Measurements from ENCODE around the gene CERS1. TPM values are rescaled to one million over a fixed set of nuclear protein-coding genes. Genes with fewer than 3 reads are reported as not detected.
A peak's percentile ranks its signal among the peaks of the same experiment; 100 is the strongest.

CERS1 gene
- total RNA-seq, 1 donor from 2014 or later: 1.4 TPM

- intact Hi-C loops (cut with micrococcal nuclease): no loop called here
- peak; percentile 36 for TF ChIP-seq CTCF (IDR thresholded peaks at IDR 0.05; ENCODE audit: borderline replicate concordance)
- H3K9me3 ChIP-seq (replicated peaks): no peaks in the 10 kb centered on the region
- peak within 1 kb of the TSS; percentile 47 for H3K27ac ChIP-seq (replicated peaks)
- peaks cover 6% of the 10 kb centered on the region for H3K36me3 ChIP-seq
- peak; percentile 85 for DNase-seq
- peaks cover 20% of the 10 kb centered on the region for H3K4me1 ChIP-seq
- H3K4me3 ChIP-seq: peak within 1 kb of the TSS; percentile 78
- no peaks in the 10 kb centered on the region for H3K27me3 ChIP-seq (ENCODE audit: low read depth)
Observed at GRCh38 chr19:18940769-18941627, 45.0 kb upstream of the CERS1 start, which contains the start of gene HOMER3. Gene HOMER3, minus strand, starts transcription at chr19:18941217. Its CDS starts 2,235 bp downstream, at chr19:18938982.

- peak; percentile 46 for DNase-seq
- H3K4me1 ChIP-seq: peaks cover 20% of the 10 kb centered on the region
- no peaks in the 10 kb centered on the region for H3K27me3 ChIP-seq (ENCODE audit: low read depth)
- no peaks in the 10 kb centered on the region for H3K9me3 ChIP-seq (replicated peaks)
- H3K36me3 ChIP-seq: peaks cover 9% of the 10 kb centered on the region
- peak overlapping the region; percentile 78 for H3K4me3 ChIP-seq
- intact Hi-C loops (cut with micrococcal nuclease): no loop called here
- H3K27ac ChIP-seq (replicated peaks): peak overlapping the region; percentile 47
- no peak for TF ChIP-seq CTCF (IDR thresholded peaks at IDR 0.05; ENCODE audit: borderline replicate concordance)
Observed at GRCh38 chr19:18939922-18940768, 44.2 kb upstream of the CERS1 start.

GRCh38 chr19:18939163-18939562 is 43.2 kb upstream of the CERS1 start:
- intact Hi-C loops (cut with micrococcal nuclease): no loop called here
- DNase-seq: no peak
- TF ChIP-seq CTCF (IDR thresholded peaks at IDR 0.05; ENCODE audit: borderline replicate concordance): no peak
- no peaks in the 10 kb centered on the region for H3K9me3 ChIP-seq (replicated peaks)
- H3K27ac ChIP-seq (replicated peaks): no peak overlapping the region
- H3K4me3 ChIP-seq: peak overlapping the region; percentile 78
- no peaks in the 10 kb centered on the region for H3K27me3 ChIP-seq (ENCODE audit: low read depth)
- peaks cover 16% of the 10 kb centered on the region for H3K36me3 ChIP-seq
- peaks cover 20% of the 10 kb centered on the region for H3K4me1 ChIP-seq

GRCh38 chr19:18933297-18933696 is 37.3 kb upstream of the CERS1 start:
- peaks cover 5% of the 10 kb centered on the region for H3K4me1 ChIP-seq
- no peak for TF ChIP-seq CTCF (IDR thresholded peaks at IDR 0.05; ENCODE audit: borderline replicate concordance)
- no peak for DNase-seq
- H3K27ac ChIP-seq (replicated peaks): no peak overlapping the region
- H3K36me3 ChIP-seq: peaks cover 44% of the 10 kb centered on the region
- no peaks in the 10 kb centered on the region for H3K9me3 ChIP-seq (replicated peaks)
- intact Hi-C loops (cut with micrococcal nuclease): no loop called here
- H3K4me3 ChIP-seq: no peak overlapping the region
- no peaks in the 10 kb centered on the region for H3K27me3 ChIP-seq (ENCODE audit: low read depth)

- intact Hi-C loops (cut with micrococcal nuclease): no loop called here
- no peaks in the 10 kb centered on the region for H3K27me3 ChIP-seq (ENCODE audit: low read depth)
- H3K36me3 ChIP-seq: peaks cover 54% of the 10 kb centered on the region
- no peak for TF ChIP-seq CTCF (IDR thresholded peaks at IDR 0.05; ENCODE audit: borderline replicate concordance)
- no peaks in the 10 kb centered on the region for H3K9me3 ChIP-seq (replicated peaks)
- peak overlapping the region; percentile 20 for H3K4me3 ChIP-seq
- peaks cover 5% of the 10 kb centered on the region for H3K4me1 ChIP-seq
- H3K27ac ChIP-seq (replicated peaks): no peak overlapping the region
- DNase-seq: peak; percentile 78
Observed at GRCh38 chr19:18932216-18932841, 36.4 kb upstream of the CERS1 start.
